Endothelial cell of umbilical vein (primary cell): ENCODE results near the gene COL1A2.

ENCODE experiments used
- EZH2 ChIP-seq: IDR thresholded peaks from 2 replicates; pipeline ENCODE4 v1.6.1; 2012; ENCODE audit warnings: borderline replicate concordance, low read depth, mild to moderate bottlenecking, moderate library complexity, low read length, inconsistent platforms; ENCODE audit not compliant: severe bottlenecking
- FOS ChIP-seq: IDR thresholded peaks from 2 replicates; pipeline ENCODE4 v1.6.1; 2011; ENCODE audit warnings: mild to moderate bottlenecking, low read length, moderate library complexity, borderline replicate concordance; ENCODE audit not compliant: insufficient read depth
- JUN ChIP-seq: IDR thresholded peaks from 2 replicates; pipeline ENCODE4 v1.6.1; 2011; ENCODE audit warnings: borderline replicate concordance, low read depth; ENCODE audit not compliant: insufficient read length, insufficient read depth
- MYC ChIP-seq: IDR thresholded peaks from one replicate; pipeline ENCODE4 v1.6.1; 2011; ENCODE audit warnings: mild to moderate bottlenecking, low read depth, low read length
- POLR2A ChIP-seq: IDR thresholded peaks from 2 replicates; pipeline ENCODE4 v1.6.1; 2012; ENCODE audit warnings: low read depth, mild to moderate bottlenecking, control low read depth, low read length
- POLR2AphosphoS5 ChIP-seq: IDR thresholded peaks from 2 replicates; pipeline ENCODE4 v1.6.1; 2012; ENCODE audit warnings: low read depth, mild to moderate bottlenecking, control low read depth, low read length, moderate library complexity; ENCODE audit not compliant: insufficient read depth
- TF ChIP-seq, protein P1 (sequence below), 2 donors: IDR thresholded peaks; 1 replicate in 1 of 2; 2 replicates in 1 of 2; pipeline ENCODE4 v1.5.1; 2011; ENCODE audit warnings: low read length in 2 of 2, mild to moderate bottlenecking in 2 of 2, moderate library complexity in 2 of 2, control low read depth in 1 of 2, inconsistent platforms in 1 of 2, low read depth in 1 of 2; ENCODE audit not compliant: insufficient read depth in 1 of 2; ENCODE audit errors: extremely low read depth in 1 of 2
- TF ChIP-seq, protein P2 (sequence below): IDR thresholded peaks from 2 replicates; pipeline ENCODE4 v1.6.1; 2011; ENCODE audit not compliant: insufficient read depth, insufficient read length

DNA sequence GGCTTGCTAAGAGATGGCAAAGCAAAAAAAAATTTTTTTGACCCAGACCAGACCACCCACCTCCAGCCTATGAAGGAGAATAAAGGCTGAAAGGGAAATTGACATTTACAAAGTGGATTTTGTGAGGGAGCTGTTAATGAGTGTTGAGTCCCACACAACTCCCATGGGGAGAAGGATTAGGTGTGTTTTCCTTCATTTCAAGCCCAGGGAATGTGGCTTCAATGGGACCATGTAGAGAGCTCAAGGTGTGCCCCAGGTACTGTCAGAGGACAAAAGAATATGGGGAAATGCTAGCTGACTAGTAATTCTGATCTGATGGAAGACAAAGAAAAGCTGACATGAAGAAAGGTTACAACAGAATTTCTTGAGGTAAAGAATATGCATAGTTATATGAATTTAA lies 48.8 kb upstream of the COL1A2 start:
- TF ChIP-seq, protein P1, sequence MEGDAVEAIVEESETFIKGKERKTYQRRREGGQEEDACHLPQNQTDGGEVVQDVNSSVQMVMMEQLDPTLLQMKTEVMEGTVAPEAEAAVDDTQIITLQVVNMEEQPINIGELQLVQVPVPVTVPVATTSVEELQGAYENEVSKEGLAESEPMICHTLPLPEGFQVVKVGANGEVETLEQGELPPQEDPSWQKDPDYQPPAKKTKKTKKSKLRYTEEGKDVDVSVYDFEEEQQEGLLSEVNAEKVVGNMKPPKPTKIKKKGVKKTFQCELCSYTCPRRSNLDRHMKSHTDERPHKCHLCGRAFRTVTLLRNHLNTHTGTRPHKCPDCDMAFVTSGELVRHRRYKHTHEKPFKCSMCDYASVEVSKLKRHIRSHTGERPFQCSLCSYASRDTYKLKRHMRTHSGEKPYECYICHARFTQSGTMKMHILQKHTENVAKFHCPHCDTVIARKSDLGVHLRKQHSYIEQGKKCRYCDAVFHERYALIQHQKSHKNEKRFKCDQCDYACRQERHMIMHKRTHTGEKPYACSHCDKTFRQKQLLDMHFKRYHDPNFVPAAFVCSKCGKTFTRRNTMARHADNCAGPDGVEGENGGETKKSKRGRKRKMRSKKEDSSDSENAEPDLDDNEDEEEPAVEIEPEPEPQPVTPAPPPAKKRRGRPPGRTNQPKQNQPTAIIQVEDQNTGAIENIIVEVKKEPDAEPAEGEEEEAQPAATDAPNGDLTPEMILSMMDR (IDR thresholded peaks at IDR 0.05; ENCODE audit: extremely low read depth in 1 of 2, insufficient read depth in 1 of 2, low read depth in 1 of 2, low read length in 2 of 2) = no peak
- TF ChIP-seq POLR2AphosphoS5 = no peak
- TF ChIP-seq, protein P2, sequence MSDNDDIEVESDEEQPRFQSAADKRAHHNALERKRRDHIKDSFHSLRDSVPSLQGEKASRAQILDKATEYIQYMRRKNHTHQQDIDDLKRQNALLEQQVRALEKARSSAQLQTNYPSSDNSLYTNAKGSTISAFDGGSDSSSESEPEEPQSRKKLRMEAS = no peak
- TF ChIP-seq EZH2 = no peak
- TF ChIP-seq POLR2A = no peak
- TF ChIP-seq JUN = no peak
- TF ChIP-seq MYC = no peak
- no peak for TF ChIP-seq FOS
